Activated T-cell treated with anti-CD3 and anti-CD28 coated beads, Interleukin-2, amount 50 U/mL, for 24 hours (primary cell): ENCODE measurements around the gene KIF19.
"Not testable (repeated sequence)": the region's sequence is repeated elsewhere in the genome, so short reads cannot be mapped to it uniquely, and the experiment has no call there.

Experiments used
- DNase-seq: peaks from one replicate; pipeline ENCODE4 v3.0.0-alpha.2; 2020
- H3K27ac Mint-ChIP-seq: 2 replicates; pipeline ENCODE4 v1.8.0; 2020; ENCODE audit warnings: mild to moderate bottlenecking, mixed read lengths
- H3K27me3 Mint-ChIP-seq: 2 replicates; pipeline ENCODE4 v1.8.0; 2020; ENCODE audit warnings: mixed read lengths
- H3K36me3 Mint-ChIP-seq: 2 replicates; pipeline ENCODE4 v1.8.0; 2020; ENCODE audit warnings: low read depth, mixed read lengths
- H3K4me1 Mint-ChIP-seq: 2 replicates; pipeline ENCODE4 v1.8.0; 2020; ENCODE audit warnings: low read depth, mixed read lengths
- H3K4me3 Mint-ChIP-seq: 2 replicates; pipeline ENCODE4 v1.8.0; 2020; ENCODE audit warnings: mild to moderate bottlenecking, moderate library complexity, mixed read lengths
- H3K9me3 Mint-ChIP-seq: 2 replicates; pipeline ENCODE4 v1.8.0; 2020; ENCODE audit warnings: mixed read lengths

The KIF19 gene, protein sequence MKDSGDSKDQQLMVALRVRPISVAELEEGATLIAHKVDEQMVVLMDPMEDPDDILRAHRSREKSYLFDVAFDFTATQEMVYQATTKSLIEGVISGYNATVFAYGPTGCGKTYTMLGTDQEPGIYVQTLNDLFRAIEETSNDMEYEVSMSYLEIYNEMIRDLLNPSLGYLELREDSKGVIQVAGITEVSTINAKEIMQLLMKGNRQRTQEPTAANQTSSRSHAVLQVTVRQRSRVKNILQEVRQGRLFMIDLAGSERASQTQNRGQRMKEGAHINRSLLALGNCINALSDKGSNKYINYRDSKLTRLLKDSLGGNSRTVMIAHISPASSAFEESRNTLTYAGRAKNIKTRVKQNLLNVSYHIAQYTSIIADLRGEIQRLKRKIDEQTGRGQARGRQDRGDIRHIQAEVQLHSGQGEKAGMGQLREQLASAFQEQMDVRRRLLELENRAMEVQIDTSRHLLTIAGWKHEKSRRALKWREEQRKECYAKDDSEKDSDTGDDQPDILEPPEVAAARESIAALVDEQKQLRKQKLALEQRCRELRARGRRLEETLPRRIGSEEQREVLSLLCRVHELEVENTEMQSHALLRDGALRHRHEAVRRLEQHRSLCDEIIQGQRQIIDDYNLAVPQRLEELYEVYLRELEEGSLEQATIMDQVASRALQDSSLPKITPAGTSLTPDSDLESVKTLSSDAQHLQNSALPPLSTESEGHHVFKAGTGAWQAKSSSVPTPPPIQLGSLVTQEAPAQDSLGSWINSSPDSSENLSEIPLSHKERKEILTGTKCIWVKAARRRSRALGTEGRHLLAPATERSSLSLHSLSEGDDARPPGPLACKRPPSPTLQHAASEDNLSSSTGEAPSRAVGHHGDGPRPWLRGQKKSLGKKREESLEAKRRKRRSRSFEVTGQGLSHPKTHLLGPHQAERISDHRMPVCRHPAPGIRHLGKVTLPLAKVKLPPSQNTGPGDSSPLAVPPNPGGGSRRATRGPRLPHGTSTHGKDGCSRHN

GRCh38 chr17:74325743-74326379 lies at the start of gene KIF19:
KIF19 (plus strand) TSS chr17:74326226; CDS start chr17:74326350, 124 bp downstream.
- Mint-ChIP-seq H3K9me3 (no peaks in the 10 kb centered on the region), H3K27me3 (peaks cover 42% of the 10 kb centered on the region), H3K36me3 (no peaks in the 10 kb centered on the region), H3K4me3 (peak within 1 kb of the TSS; percentile 12), H3K4me1 (peaks cover 22% of the 10 kb centered on the region), H3K27ac (no peak within 1 kb of the TSS)
- DNase-seq = peak; percentile 73

GRCh38 chr17:74276541-74277009 lies 49.5 kb upstream of the KIF19 start:
- peak overlapping the region; percentile 8 for H3K27ac Mint-ChIP-seq

GRCh38 chr17:74277935-74278334 lies 48.1 kb upstream of the KIF19 start:
- H3K27ac Mint-ChIP-seq = peak overlapping the region; percentile 40
- H3K36me3 Mint-ChIP-seq = no peaks in the 10 kb centered on the region
- H3K4me1 Mint-ChIP-seq = peaks cover 56% of the 10 kb centered on the region
- no peak for DNase-seq
- no peaks in the 10 kb centered on the region for H3K9me3 Mint-ChIP-seq
- H3K4me3 Mint-ChIP-seq = no peak overlapping the region
- peaks cover 14% of the 10 kb centered on the region for H3K27me3 Mint-ChIP-seq

More at GRCh38 chr17:74276541-74277009, 49.5 kb upstream of the KIF19 start:
- no peaks in the 10 kb centered on the region for H3K9me3 Mint-ChIP-seq
- DNase-seq = no peak
- peaks cover 14% of the 10 kb centered on the region for H3K27me3 Mint-ChIP-seq
- H3K36me3 Mint-ChIP-seq = no peaks in the 10 kb centered on the region
- H3K4me1 Mint-ChIP-seq = peaks cover 43% of the 10 kb centered on the region
- no peak overlapping the region for H3K4me3 Mint-ChIP-seq

DNA sequence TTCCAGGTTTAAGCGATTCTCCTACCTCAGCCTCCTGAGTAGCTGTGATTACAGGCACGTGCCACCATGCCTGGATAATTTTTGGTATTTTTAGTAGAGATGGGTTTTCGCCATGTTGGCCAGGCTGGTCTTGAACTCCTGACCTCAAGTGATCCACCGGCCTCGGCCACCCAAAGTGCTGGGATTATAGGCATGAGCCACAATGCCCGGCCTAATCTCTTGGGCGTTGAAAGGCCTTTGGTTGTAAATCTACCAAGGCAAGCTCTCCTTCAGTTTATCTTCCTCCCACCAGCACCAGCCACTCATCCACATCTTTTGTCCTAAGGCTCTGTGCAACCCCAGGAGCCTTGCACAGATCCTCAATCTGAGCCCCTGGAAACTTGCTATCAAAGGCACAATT lies 46.4 kb upstream of the KIF19 start:
- not testable (repeated sequence) for H3K4me3 Mint-ChIP-seq, H3K9me3 Mint-ChIP-seq, H3K27me3 Mint-ChIP-seq, DNase-seq, H3K36me3 Mint-ChIP-seq
- peaks cover 55% of the 10 kb centered on the region for H3K4me1 Mint-ChIP-seq
- peak overlapping the region; percentile 69 for H3K27ac Mint-ChIP-seq

DNA sequence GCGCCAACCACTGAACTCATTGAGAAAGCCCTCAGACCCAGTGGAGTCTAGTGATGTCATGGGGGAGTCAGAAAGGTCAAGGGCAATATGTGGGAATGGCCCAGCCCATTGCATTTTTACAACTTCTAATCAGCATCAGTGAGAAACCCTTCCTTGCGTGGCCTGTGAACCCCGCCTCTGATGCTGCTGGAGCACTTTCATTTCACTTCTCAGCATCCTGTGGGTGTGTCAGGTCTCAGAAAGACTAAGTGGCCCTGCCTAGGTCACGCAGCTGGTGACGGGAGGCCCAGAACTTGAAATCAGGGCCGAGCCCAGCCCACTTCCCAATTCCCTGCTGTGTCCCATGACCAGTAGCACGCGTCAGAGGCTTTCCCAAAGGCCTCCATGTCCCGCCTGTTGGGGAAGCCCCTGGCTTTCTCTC lies 45.9 kb upstream of the KIF19 start:
- Mint-ChIP-seq H3K4me1 (peaks cover 55% of the 10 kb centered on the region), H3K9me3 (no peaks in the 10 kb centered on the region), H3K36me3 (no peaks in the 10 kb centered on the region), H3K4me3 (no peak overlapping the region), H3K27ac (peak overlapping the region; percentile 69), H3K27me3 (no peaks in the 10 kb centered on the region)
- DNase-seq = peak; percentile 61

- H3K36me3 Mint-ChIP-seq = no peaks in the 10 kb centered on the region
- no peaks in the 10 kb centered on the region for H3K27me3 Mint-ChIP-seq
- no peak for DNase-seq
- no peaks in the 10 kb centered on the region for H3K9me3 Mint-ChIP-seq
- H3K27ac Mint-ChIP-seq = peak overlapping the region; percentile 94
- no peak overlapping the region for H3K4me3 Mint-ChIP-seq
- H3K4me1 Mint-ChIP-seq = peaks cover 56% of the 10 kb centered on the region
These were observed 44.2 kb upstream of the KIF19 start for GRCh38 chr17:74281799-74282198.

- not testable (repeated sequence) for H3K36me3 Mint-ChIP-seq, H3K9me3 Mint-ChIP-seq, H3K27me3 Mint-ChIP-seq
- Mint-ChIP-seq H3K4me3 (peak overlapping the region; percentile 8), H3K27ac (peak overlapping the region; percentile 94), H3K4me1 (peaks cover 60% of the 10 kb centered on the region)
- DNase-seq = peak; percentile 44
These were observed 43.8 kb upstream of the KIF19 start for GRCh38 chr17:74282274-74282586.

- H3K36me3 Mint-ChIP-seq = no peaks in the 10 kb centered on the region
- no peaks in the 10 kb centered on the region for H3K9me3 Mint-ChIP-seq
- H3K27me3 Mint-ChIP-seq = no peaks in the 10 kb centered on the region
- peak overlapping the region; percentile 28 for H3K4me3 Mint-ChIP-seq
- peaks cover 60% of the 10 kb centered on the region for H3K4me1 Mint-ChIP-seq
- H3K27ac Mint-ChIP-seq = peak overlapping the region; percentile 94
- peak; percentile 63 for DNase-seq
These were observed 43.2 kb upstream of the KIF19 start for GRCh38 chr17:74282587-74283370.

DNA sequence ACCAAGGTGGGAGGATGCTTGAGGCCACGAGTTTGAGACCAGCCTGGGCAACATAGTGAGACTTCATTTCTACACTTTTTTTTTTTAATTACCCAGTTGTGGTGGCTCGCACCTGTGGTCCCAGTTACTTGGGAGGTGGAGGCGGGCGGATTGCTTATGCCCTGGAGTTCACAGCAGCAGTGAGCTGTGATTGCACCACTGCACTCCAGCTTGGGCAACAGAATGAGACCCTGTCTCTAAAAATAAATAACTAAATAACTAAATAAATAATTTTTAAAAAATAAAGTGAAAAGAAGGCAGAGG lies 42.7 kb upstream of the KIF19 start:
- Mint-ChIP-seq H3K36me3 (no peaks in the 10 kb centered on the region), H3K4me3 (peak overlapping the region; percentile 28), H3K27me3 (no peaks in the 10 kb centered on the region), H3K4me1 (peaks cover 61% of the 10 kb centered on the region), H3K27ac (peak overlapping the region; percentile 94), H3K9me3 (no peaks in the 10 kb centered on the region)
- DNase-seq = no peak

GRCh38 chr17:74287031-74287602 lies 38.9 kb upstream of the KIF19 start:
- Mint-ChIP-seq H3K4me1 (peaks cover 53% of the 10 kb centered on the region), H3K27me3 (no peaks in the 10 kb centered on the region)
- DNase-seq = no peak

DNA sequence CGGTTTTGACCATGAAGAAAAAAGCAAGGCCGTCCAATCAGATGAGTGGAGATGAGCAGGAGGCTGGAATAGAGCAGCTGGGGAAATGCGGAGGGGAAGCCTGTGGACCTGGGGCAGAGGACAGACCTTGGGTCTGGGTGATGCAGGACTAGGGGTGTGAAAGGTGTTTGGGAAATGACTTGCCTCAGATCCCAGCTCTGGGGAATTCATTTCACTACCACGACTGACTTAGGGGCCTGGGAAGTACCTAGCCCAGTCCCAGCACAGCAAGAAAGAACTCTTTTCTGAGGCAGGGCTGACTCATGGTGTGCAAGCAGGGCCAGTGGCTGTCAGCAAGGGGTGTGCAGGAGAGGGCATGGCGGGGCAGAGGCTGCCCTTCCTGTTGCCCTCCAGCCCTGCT lies 37.2 kb upstream of the KIF19 start:
- Mint-ChIP-seq H3K9me3 (no peaks in the 10 kb centered on the region), H3K27me3 (no peaks in the 10 kb centered on the region), H3K4me1 (peaks cover 41% of the 10 kb centered on the region), H3K27ac (peak overlapping the region; percentile 69), H3K36me3 (no peaks in the 10 kb centered on the region), H3K4me3 (no peak overlapping the region)
- DNase-seq = no peak

More at GRCh38 chr17:74287031-74287602, 38.9 kb upstream of the KIF19 start:
- Mint-ChIP-seq H3K9me3 (no peaks in the 10 kb centered on the region), H3K27ac (no peak overlapping the region), H3K36me3 (no peaks in the 10 kb centered on the region), H3K4me3 (no peak overlapping the region)

GRCh38 chr17:74289688-74290087 lies 36.3 kb upstream of the KIF19 start:
- no peaks in the 10 kb centered on the region for H3K27me3 Mint-ChIP-seq
- H3K9me3 Mint-ChIP-seq = peaks cover under 1% of the 10 kb centered on the region
- peak overlapping the region; percentile 66 for H3K27ac Mint-ChIP-seq
- no peak overlapping the region for H3K4me3 Mint-ChIP-seq
- no peak for DNase-seq
- no peaks in the 10 kb centered on the region for H3K36me3 Mint-ChIP-seq
- peaks cover 34% of the 10 kb centered on the region for H3K4me1 Mint-ChIP-seq

DNA sequence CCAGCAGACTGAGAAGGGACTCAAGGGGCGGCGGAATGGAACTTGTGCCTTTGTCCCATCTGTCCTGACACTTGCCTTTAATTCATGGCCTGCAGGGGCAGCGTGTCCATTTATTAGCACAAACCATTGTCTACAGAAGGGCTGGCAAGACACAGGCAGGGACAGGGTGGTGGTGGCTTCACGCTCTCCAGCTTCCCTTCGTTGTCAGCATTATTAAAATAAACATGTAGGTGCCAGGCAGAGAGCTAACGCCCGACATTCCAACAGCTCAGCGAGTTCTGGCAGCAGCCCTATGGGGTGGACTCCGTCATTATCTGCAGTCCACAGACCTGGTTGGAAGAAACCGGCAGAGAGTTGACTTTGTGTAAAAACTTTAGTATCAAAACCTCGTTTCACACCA lies 35.7 kb upstream of the KIF19 start:
- no peaks in the 10 kb centered on the region for H3K36me3 Mint-ChIP-seq
- H3K4me1 Mint-ChIP-seq = peaks cover 29% of the 10 kb centered on the region
- no peak overlapping the region for H3K27ac Mint-ChIP-seq
- H3K9me3 Mint-ChIP-seq = peaks cover 2% of the 10 kb centered on the region
- DNase-seq = no peak
- no peak overlapping the region for H3K4me3 Mint-ChIP-seq
- H3K27me3 Mint-ChIP-seq = no peaks in the 10 kb centered on the region
